B cell (primary cell): ENCODE measurements around the gene TPO. TPM values are rescaled to one million over a fixed set of nuclear protein-coding genes. Genes with fewer than 3 reads are reported as not detected.

Source experiments
- ATAC-seq: fragments of 200-7000 bp; cut with Tn5 transposase; one replicate; pipeline ENCODE4 v1.10.0; 2021; ENCODE audit warnings: low read depth, mild to moderate bottlenecking, moderate number of reproducible peaks, moderate library complexity
- CTCF ChIA-PET: fragments of 350-600 bp; sonication (Branson Sonifier 250); formaldehyde crosslinking; loops from one replicate; lab custom pipeline; 2021; ENCODE audit warnings: antibody characterized with exemption, inconsistent platforms; lab: Charles Lee
- POLR2A ChIA-PET: fragments of 350-600 bp; sonication (Branson Sonifier 250); formaldehyde crosslinking; loops from one replicate; lab custom pipeline; 2021; ENCODE audit warnings: antibody characterized with exemption; lab: Charles Lee
- DNase-seq: peaks from one replicate; pipeline ENCODE4 v3.0.0; 2013
- H2AFZ ChIP-seq: 2 replicates; pipeline ENCODE4 v1.6.1; 2012; ENCODE audit warnings: mild to moderate bottlenecking, low read depth, low read length; ENCODE audit not compliant: insufficient read depth, poor library complexity, severe bottlenecking
- H3K27ac ChIP-seq, 2 donors: 1 replicate in 1 of 2; 2 replicates in 1 of 2; pipeline ENCODE4 v1.5.1; 2012 to 2013; ENCODE audit warnings: low read length in 2 of 2, mild to moderate bottlenecking in 2 of 2, moderate library complexity in 1 of 2
- H3K27me3 ChIP-seq, 4 experiments: fragments of 200-600 bp in 1 of 4; sonication (generic) in 1 of 4; replicated peaks in 1 of 4; 1 replicate in 2 of 4; 2 replicates in 2 of 4; pipeline versions ENCODE4 v1.6.1 to v1.7.0; 2013 to 2016; ENCODE audit warnings: low read length in 3 of 4, mild to moderate bottlenecking in 2 of 4, mixed read lengths in 1 of 4, moderate library complexity in 1 of 4; ENCODE audit not compliant: insufficient read depth in 4 of 4, control insufficient read depth in 3 of 4; ENCODE audit errors: control extremely low read depth in 1 of 4
- H3K36me3 ChIP-seq, 2 experiments: replicated peaks in 1 of 2; 1 replicate in 1 of 2; 2 replicates in 1 of 2; pipeline versions ENCODE4 v1.6.1 to v1.7.1; 2013; ENCODE audit warnings: low read length in 1 of 2; ENCODE audit not compliant: insufficient read depth in 2 of 2, control insufficient read depth in 1 of 2; ENCODE audit errors: control extremely low read depth in 1 of 2, extremely low read depth in 1 of 2
- H3K4me1 ChIP-seq, 2 donors: fragments of 200-600 bp in 1 of 2; sonication (generic) in 1 of 2; 1 replicate in 1 of 2; 2 replicates in 1 of 2; pipeline versions ENCODE4 v1.5.1 to v1.6.1; 2013 to 2017; ENCODE audit warnings: low read length in 2 of 2; ENCODE audit not compliant: control insufficient read depth in 2 of 2, insufficient read depth in 2 of 2
- H3K4me2 ChIP-seq: replicated peaks from 2 replicates; pipeline ENCODE3; 2012; ENCODE audit warnings: mild to moderate bottlenecking, low read depth, low read length; ENCODE audit not compliant: poor library complexity, severe bottlenecking
- H3K4me3 ChIP-seq, 5 experiments: fragments of 200-600 bp in 1 of 5; sonication (generic) in 1 of 5; 1 replicate in 3 of 5; 2 replicates in 2 of 5; pipeline versions ENCODE4 v1.5.1 to v1.7.0; 2011 to 2016; ENCODE audit warnings: low read length in 4 of 5, mild to moderate bottlenecking in 4 of 5, low read depth in 2 of 5, control low read depth in 1 of 5, moderate library complexity in 1 of 5; ENCODE audit not compliant: insufficient read depth in 1 of 5; ENCODE audit errors: control extremely low read depth in 1 of 5, extremely low read depth in 1 of 5
- H3K79me2 ChIP-seq: fragments of 200-600 bp; sonication (generic); one replicate; pipeline ENCODE4 v1.6.0; 2016; ENCODE audit warnings: low read length; ENCODE audit not compliant: control insufficient read depth, insufficient read depth
- H3K9ac ChIP-seq: fragments of 200-600 bp; sonication (generic); 2 replicates; pipeline ENCODE4 v1.6.1; 2017; ENCODE audit warnings: mild to moderate bottlenecking, low read length, moderate library complexity
- H3K9me3 ChIP-seq, 3 donors: one replicate each; pipeline versions ENCODE4 v1.6.1 to v1.7.1; 2013; ENCODE audit warnings: low read length in 2 of 3; ENCODE audit not compliant: control insufficient read depth in 2 of 3, insufficient read depth in 1 of 3; ENCODE audit errors: control extremely low read depth in 1 of 3
- H4K20me1 ChIP-seq: 2 replicates; pipeline ENCODE4 v1.6.0; 2012; ENCODE audit warnings: mild to moderate bottlenecking, low read length; ENCODE audit not compliant: insufficient read depth, control insufficient read depth, poor library complexity, severe bottlenecking
- H3K27ac Mint-ChIP-seq: one replicate; pipeline ENCODE4 v1.8.0; 2021; ENCODE audit warnings: mixed read lengths
- H3K27me3 Mint-ChIP-seq: one replicate; pipeline ENCODE4 v1.8.0; 2021; ENCODE audit warnings: mixed read lengths
- H3K4me1 Mint-ChIP-seq: one replicate; pipeline ENCODE4 v1.8.0; 2021; ENCODE audit warnings: mixed read lengths
- H3K4me3 Mint-ChIP-seq: one replicate; pipeline ENCODE4 v1.8.0; 2021; ENCODE audit warnings: mixed read lengths
- H3K9me3 Mint-ChIP-seq: one replicate; pipeline ENCODE4 v1.8.0; 2022; ENCODE audit warnings: mixed read lengths; ENCODE audit not compliant: insufficient read depth
- EZH2 ChIP-seq: IDR thresholded peaks from 2 replicates; pipeline ENCODE4 v1.6.1; 2012; ENCODE audit warnings: borderline replicate concordance, low read depth, mild to moderate bottlenecking, moderate library complexity, low read length; ENCODE audit not compliant: insufficient read depth, poor library complexity, severe bottlenecking
- WGBS: methylation state at CpG from one replicate; pipeline ENCODE4 v1.1.5; 2013; ENCODE audit warnings: missing lambda C conversion rate; ENCODE audit not compliant: insufficient coverage; 5-methylcytosine and 5-hydroxymethylcytosine counted together
- intact Hi-C: fragments of 100-400 bp; cut with micrococcal nuclease; formaldehyde crosslinking; loops from one replicate; pipeline ENCODE4 v1.10.0; 2022
- polyA plus RNA-seq: library from polyadenylated mRNA; depleted of rRNA; stranded (reverse); fragments of >200 nt; gene quantifications from 2 replicates; pipeline ENCODE4 v1.2.3, GENCODE V29; 2012
- total RNA-seq, 2 donors: library from RNA; stranded (reverse); fragments of 120-200 nt in 1 of 2; gene quantifications; 1 replicate in 1 of 2; 2 replicates in 1 of 2; pipeline versions ENCODE4 v1.2.3 to v1.2.4, GENCODE V29; 2013 to 2022
- TF ChIP-seq, protein P1 (sequence below): fragments of 200-600 bp; IDR thresholded peaks from one replicate; pipeline ENCODE4 v1.8.0; 2022; ENCODE audit warnings: antibody characterized with exemption, mild to moderate bottlenecking

The TPO gene
- total and polyA plus RNA-seq, 2 donors (not counting 1 experiment from before 2014, with no cell fraction given), result not detected

DNA sequence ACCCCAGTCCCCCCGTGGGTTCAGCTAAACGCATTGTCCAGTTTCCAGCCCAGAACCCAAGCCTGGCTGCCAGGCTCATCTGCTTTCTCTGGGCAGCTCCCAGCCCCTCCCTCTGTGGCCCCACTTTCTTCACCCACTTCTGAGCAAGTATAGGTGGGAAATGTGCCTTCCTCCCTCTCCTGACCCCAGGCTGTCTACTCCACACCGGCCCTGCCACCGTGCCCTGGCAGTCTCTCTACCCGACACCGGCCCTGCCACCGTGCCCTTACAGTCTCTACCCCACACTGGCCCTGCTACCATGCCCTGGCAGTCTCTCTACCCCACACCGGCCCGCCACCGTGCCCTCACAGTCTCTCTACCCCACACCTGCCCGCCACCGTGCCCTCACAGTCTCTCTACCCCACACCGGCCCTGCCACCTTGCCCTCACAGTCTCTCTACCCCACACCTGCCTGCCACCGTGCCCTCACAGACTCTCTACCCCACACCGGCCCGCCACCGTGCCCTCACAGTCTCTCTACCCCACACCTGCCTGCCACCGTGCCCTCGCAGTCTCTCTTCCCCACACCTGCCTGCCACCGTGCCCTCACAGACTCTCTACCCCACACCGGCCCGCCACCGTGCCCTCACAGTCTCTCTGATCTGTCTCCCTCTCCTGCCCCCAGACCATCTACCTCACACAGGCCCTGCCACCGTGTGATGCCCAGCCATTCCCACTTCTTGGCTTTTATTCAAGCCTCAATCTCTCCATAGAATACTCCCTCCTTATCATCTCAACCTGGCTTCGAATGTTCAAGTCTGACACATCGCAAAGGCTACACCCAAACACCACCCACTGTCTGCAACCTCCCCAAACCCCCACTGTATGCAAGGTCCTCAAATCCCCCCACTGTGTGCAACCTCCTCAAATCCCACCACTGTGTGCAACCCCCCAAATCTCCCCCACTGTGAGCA is 108.9 kb downstream of the TPO start:
- no peaks in the 10 kb centered on the region for H3K36me3 ChIP-seq
- H3K4me1 Mint-ChIP-seq, result peaks cover 9% of the 10 kb centered on the region
- POLR2A ChIA-PET, result no interaction called here
- H3K27ac ChIP-seq, result no peak overlapping the region
- no peak overlapping the region for H3K4me2 ChIP-seq
- no peaks in the 10 kb centered on the region for H3K27me3 Mint-ChIP-seq
- intact Hi-C loops, result no loop called here
- no peak overlapping the region for H2AFZ ChIP-seq
- H3K9me3 ChIP-seq, result peaks cover 0 to 8% (median 0%) of the 10 kb centered on the region in 3 donors
- TF ChIP-seq, protein P1, sequence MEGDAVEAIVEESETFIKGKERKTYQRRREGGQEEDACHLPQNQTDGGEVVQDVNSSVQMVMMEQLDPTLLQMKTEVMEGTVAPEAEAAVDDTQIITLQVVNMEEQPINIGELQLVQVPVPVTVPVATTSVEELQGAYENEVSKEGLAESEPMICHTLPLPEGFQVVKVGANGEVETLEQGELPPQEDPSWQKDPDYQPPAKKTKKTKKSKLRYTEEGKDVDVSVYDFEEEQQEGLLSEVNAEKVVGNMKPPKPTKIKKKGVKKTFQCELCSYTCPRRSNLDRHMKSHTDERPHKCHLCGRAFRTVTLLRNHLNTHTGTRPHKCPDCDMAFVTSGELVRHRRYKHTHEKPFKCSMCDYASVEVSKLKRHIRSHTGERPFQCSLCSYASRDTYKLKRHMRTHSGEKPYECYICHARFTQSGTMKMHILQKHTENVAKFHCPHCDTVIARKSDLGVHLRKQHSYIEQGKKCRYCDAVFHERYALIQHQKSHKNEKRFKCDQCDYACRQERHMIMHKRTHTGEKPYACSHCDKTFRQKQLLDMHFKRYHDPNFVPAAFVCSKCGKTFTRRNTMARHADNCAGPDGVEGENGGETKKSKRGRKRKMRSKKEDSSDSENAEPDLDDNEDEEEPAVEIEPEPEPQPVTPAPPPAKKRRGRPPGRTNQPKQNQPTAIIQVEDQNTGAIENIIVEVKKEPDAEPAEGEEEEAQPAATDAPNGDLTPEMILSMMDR, result no peak
- no peak for TF ChIP-seq EZH2
- H3K4me1 ChIP-seq, result peaks cover 14 to 19% of the 10 kb centered on the region in 2 donors
- H3K9ac ChIP-seq, result no peak overlapping the region
- no peak overlapping the region for H3K27ac Mint-ChIP-seq
- H3K4me3 ChIP-seq, result no peak overlapping the region
- WGBS, result 91% methylated on average over 24 of the region's 26 CpGs
- DNase-seq (no peak), ATAC-seq (no peak)
- no peaks in the 10 kb centered on the region for H3K9me3 Mint-ChIP-seq
- no peaks in the 10 kb centered on the region for H4K20me1 ChIP-seq
- H3K79me2 ChIP-seq, result no peaks in the 10 kb centered on the region
- no peak overlapping the region for H3K4me3 Mint-ChIP-seq
- CTCF ChIA-PET, result interaction anchor here (1.2 kb wide), 1 partner anchor 26 kb away, joined by 3 read pairs; no protein-coding TSS in a partner anchor
- H3K27me3 ChIP-seq, result no peaks in the 10 kb centered on the region
